Tibial artery (tissue), 4 donors: ENCODE results near the gene EEPD1.

Source experiments
- DNase-seq, 2 donors: peaks; one replicate each; pipeline ENCODE4 v3.0.0-alpha.2; 2019
- H3K27ac ChIP-seq, 2 donors: fragments of 200-600 bp; sonication (generic) in 1 of 2; 1 replicate in 1 of 2; 2 replicates in 1 of 2; pipeline ENCODE4 v1.5.1; 2018 to 2019; ENCODE audit warnings: mild to moderate bottlenecking in 1 of 2
- H3K27me3 ChIP-seq, 2 donors: fragments of 200-600 bp; sonication (generic) in 1 of 2; one replicate each; pipeline versions ENCODE4 v1.5.1 to v1.6.0; 2016 to 2019
- H3K36me3 ChIP-seq, 3 donors: fragments of 200-600 bp; sonication (generic) in 2 of 3; one replicate each; pipeline ENCODE4 v1.5.1; 2016 to 2019; ENCODE audit warnings: mild to moderate bottlenecking in 2 of 3
- H3K4me1 ChIP-seq, 4 donors: fragments of 200-600 bp; sonication (generic) in 2 of 4; 1 replicate in 3 of 4; 2 replicates in 1 of 4; pipeline ENCODE4 v1.5.1; 2016 to 2019
- H3K4me3 ChIP-seq, 2 donors: fragments of 200-600 bp; sonication (generic) in 1 of 2; 1 replicate in 1 of 2; 2 replicates in 1 of 2; pipeline ENCODE4 v1.5.1; 2018 to 2019; ENCODE audit warnings: mild to moderate bottlenecking in 2 of 2
- H3K9me3 ChIP-seq, 3 donors: fragments of 200-600 bp; sonication (generic) in 1 of 3; one replicate each; pipeline ENCODE4 v1.5.1; 2016 to 2019
- CTCF ChIP-seq, 2 experiments: fragments of 200-600 bp in 1 of 2; fragments of 450-650 bp in 1 of 2; IDR thresholded peaks; one replicate each; pipeline ENCODE4 v1.5.1; 2017 to 2019; ENCODE audit warnings: antibody characterized with exemption in 2 of 2, mild to moderate bottlenecking in 1 of 2, moderate library complexity in 1 of 2
- intact Hi-C: fragments of 100-400 bp; cut with DNase I; formaldehyde crosslinking; loops from one replicate; pipeline ENCODE4 v1.15.0; 2023; ENCODE audit warnings: low total_unique reads

EEPD1 gene

GRCh38 chr7:36265680-36266079 lies 112.6 kb downstream of the EEPD1 start:
- no peaks in the 10 kb centered on the region for H3K9me3 ChIP-seq
- intact Hi-C loops, result no loop called here
- H3K27ac ChIP-seq, result peak overlapping the region; percentile 68 to 77
- TF ChIP-seq CTCF (IDR thresholded peaks at IDR 0.05), result no peak
- H3K4me1 ChIP-seq, result peaks cover 0 to 58% (median 45%) of the 10 kb centered on the region in 4 donors
- no peaks in the 10 kb centered on the region for H3K27me3 ChIP-seq
- peak in 1 of 2 donors; percentile 49 for DNase-seq
- no peak overlapping the region for H3K4me3 ChIP-seq
- no peaks in the 10 kb centered on the region for H3K36me3 ChIP-seq

GRCh38 chr7:36266190-36266589 lies 113.1 kb downstream of the EEPD1 start:
- Histone ChIP-seq H3K9me3 (no peaks in the 10 kb centered on the region), H3K36me3 (no peaks in the 10 kb centered on the region), H3K27me3 (no peaks in the 10 kb centered on the region), H3K4me1 (peaks cover 0 to 53% (median 42%) of the 10 kb centered on the region in 4 donors), H3K4me3 (no peak overlapping the region), H3K27ac (peak overlapping the region in 1 of 2 donors; percentile 68)
- TF ChIP-seq CTCF (IDR thresholded peaks at IDR 0.05), result no peak
- no peak for DNase-seq
- intact Hi-C loops, result no loop called here

- H3K4me1 ChIP-seq, result peaks cover 0 to 48% (median 37%) of the 10 kb centered on the region in 4 donors
These were observed 113.6 kb downstream of the EEPD1 start for GRCh38 chr7:36266683-36267082.

GRCh38 chr7:36272211-36272566 lies 119.1 kb downstream of the EEPD1 start:
- H3K4me1 ChIP-seq, result peaks cover 0 to 12% (median 0%) of the 10 kb centered on the region in 4 donors
- intact Hi-C loops, result no loop called here
- H3K9me3 ChIP-seq, result no peaks in the 10 kb centered on the region
- TF ChIP-seq CTCF (IDR thresholded peaks at IDR 0.05), result no peak
- H3K36me3 ChIP-seq, result no peaks in the 10 kb centered on the region
- H3K27me3 ChIP-seq, result no peaks in the 10 kb centered on the region
- no peak overlapping the region for H3K4me3 ChIP-seq
- H3K27ac ChIP-seq, result no peak overlapping the region
- DNase-seq, result no peak

More at GRCh38 chr7:36266683-36267082, 113.6 kb downstream of the EEPD1 start:
- no peak overlapping the region for H3K4me3 ChIP-seq
- DNase-seq, result no peak
- H3K27ac ChIP-seq, result no peak overlapping the region
- H3K36me3 ChIP-seq, result no peaks in the 10 kb centered on the region
- TF ChIP-seq CTCF (IDR thresholded peaks at IDR 0.05), result no peak
- no peaks in the 10 kb centered on the region for H3K27me3 ChIP-seq
- intact Hi-C loops, result no loop called here
- H3K9me3 ChIP-seq, result no peaks in the 10 kb centered on the region

DNA sequence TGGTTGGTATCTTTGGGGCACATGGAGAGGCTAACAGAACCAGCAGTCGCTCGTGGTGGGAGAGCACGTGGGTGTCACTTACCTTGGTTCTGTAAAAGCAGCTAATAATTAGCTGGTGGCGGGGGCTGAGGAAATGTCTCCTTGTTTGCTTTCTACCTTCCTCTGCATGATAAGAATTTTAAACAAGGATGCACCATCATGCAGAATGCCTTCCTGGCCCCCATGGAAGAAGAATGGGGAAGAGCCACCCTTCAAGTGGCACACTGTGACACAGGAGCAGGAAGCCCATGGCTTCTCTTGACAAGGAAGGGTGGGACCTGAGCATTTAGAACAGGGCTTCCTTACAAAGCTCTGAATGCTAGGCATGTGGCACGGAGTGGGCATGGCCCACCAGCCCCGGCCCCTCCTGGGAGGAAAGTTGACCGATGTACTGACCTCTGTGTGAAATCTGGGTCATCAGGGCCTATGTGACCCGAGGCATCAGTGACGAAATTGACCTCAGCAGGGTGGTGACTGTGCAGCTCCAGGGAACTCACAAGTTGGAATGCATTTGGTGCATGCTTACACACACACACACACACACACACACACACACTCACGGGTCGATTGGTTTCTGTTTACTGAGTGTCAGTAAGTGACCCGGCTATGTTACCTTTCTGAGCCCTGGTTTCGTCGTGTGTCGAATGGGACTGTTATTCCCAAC lies 119.7 kb downstream of the EEPD1 start:
- intact Hi-C loops, result no loop called here
- DNase-seq, result peak in 1 of 2 donors; percentile 32
- no peak overlapping the region for H3K27ac ChIP-seq
- no peaks in the 10 kb centered on the region for H3K27me3 ChIP-seq
- TF ChIP-seq CTCF (IDR thresholded peaks at IDR 0.05), result no peak
- peaks cover 0 to 17% (median 0%) of the 10 kb centered on the region in 4 donors for H3K4me1 ChIP-seq
- H3K36me3 ChIP-seq, result no peaks in the 10 kb centered on the region
- H3K9me3 ChIP-seq, result no peaks in the 10 kb centered on the region
- H3K4me3 ChIP-seq, result no peak overlapping the region
